Measurements from ENCODE around the gene JPT2. TPM values are rescaled to one million over a fixed set of nuclear protein-coding genes. Genes with fewer than 3 reads are reported as not detected.
"Not testable (repeated sequence)": the region's sequence is repeated elsewhere in the genome, so short reads cannot be mapped to it uniquely, and the experiment has no call there.

The JPT2 gene
- total RNA-seq, 2 donors from 2014 or later: 55.9 to 85.1 TPM

DNA sequence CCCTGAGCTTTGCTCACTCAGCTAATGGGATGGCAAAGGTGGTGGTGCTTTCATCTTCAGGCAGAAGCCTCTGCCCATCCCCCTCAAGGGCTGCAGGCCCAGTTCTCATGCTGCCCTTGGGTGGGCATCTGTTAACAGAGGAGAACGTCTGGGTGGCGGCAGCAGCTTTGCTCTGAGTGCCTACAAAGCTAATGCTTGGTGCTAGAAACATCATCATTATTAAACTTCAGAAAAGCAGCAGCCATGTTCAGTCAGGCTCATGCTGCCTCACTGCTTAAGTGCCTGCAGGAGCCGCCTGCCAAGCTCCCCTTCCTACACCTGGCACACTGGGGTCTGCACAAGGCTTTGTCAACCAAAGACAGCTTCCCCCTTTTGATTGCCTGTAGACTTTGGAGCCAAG lies 22.2 kb downstream of the JPT2 start:
- H3K27ac Mint-ChIP-seq: no peak overlapping the region

DNA sequence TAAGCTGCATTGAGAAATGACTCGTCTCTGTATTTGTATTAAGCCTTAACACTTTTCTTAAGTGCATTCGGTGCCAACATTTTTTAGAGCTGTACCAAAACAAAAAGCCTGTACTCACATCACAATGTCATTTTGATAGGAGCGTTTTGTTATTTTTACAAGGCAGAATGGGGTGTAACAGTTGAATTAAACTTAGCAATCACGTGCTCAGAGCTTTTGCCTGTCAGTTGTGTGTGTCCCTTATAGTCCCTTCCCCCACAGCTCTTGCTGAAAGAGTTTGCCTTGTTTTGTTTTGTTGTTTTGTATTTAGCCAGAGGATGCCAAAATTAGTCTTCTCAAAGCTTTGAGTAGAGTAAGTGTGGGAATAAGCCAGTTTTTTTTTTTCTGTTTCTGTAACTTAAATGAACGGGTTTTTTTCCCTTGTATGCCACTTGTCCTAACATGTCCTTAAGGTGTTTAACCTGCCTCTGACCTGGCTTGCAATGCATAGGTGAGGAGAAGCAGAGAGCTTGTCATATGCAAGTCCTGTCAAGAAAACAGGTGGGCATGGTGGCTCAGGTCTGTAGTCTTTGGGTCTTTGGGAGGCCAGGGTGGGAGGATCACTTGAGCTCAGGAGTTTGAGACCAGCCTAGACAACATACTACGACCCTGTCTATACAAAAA lies 23.3 kb downstream of the JPT2 start:
- no peaks in the 10 kb centered on the region for H3K4me1 Mint-ChIP-seq
- H3K36me3 Mint-ChIP-seq (ENCODE audit: low read depth): peaks cover 65% of the 10 kb centered on the region
- peak overlapping the region; percentile 28 for H3K27ac Mint-ChIP-seq
- no peak for ATAC-seq (replicated peaks)
- H3K27me3 Mint-ChIP-seq: no peaks in the 10 kb centered on the region
- no peak overlapping the region for H3K4me3 Mint-ChIP-seq
- H3K9me3 Mint-ChIP-seq: no peaks in the 10 kb centered on the region

More for the DNA sequence above, 22.2 kb downstream of the JPT2 start:
- Mint-ChIP-seq H3K9me3 (no peaks in the 10 kb centered on the region), H3K27me3 (no peaks in the 10 kb centered on the region), H3K4me3 (no peak overlapping the region), H3K36me3 (ENCODE audit: low read depth) (peaks cover 76% of the 10 kb centered on the region), H3K4me1 (no peaks in the 10 kb centered on the region)
- no peak for ATAC-seq (replicated peaks)

DNA sequence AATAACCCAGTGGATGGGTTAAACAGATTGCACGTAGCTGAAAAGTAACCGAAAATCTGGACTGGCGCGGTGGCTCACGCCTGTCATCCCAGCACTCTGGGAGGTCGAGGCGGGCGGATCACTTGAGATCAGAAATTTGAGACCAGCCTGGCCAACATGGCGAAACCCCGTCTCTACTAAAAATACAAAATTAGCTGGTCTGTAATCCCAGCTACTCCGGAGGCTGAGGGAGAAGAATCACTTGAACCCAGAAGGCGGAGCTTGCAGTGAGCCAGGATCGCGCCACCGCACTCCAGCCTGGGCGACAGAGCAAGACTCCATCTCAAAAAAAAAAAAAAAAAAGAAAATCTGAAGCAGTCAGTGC lies 27.2 kb downstream of the JPT2 start:
- not testable (repeated sequence) for H3K27me3 Mint-ChIP-seq, H3K4me1 Mint-ChIP-seq, H3K9me3 Mint-ChIP-seq
- peak overlapping the region; percentile 97 for H3K27ac Mint-ChIP-seq
- ATAC-seq (replicated peaks): peak; percentile 42
- peak overlapping the region; percentile 96 for H3K4me3 Mint-ChIP-seq
- peaks cover 36% of the 10 kb centered on the region for H3K36me3 Mint-ChIP-seq (ENCODE audit: low read depth)

DNA sequence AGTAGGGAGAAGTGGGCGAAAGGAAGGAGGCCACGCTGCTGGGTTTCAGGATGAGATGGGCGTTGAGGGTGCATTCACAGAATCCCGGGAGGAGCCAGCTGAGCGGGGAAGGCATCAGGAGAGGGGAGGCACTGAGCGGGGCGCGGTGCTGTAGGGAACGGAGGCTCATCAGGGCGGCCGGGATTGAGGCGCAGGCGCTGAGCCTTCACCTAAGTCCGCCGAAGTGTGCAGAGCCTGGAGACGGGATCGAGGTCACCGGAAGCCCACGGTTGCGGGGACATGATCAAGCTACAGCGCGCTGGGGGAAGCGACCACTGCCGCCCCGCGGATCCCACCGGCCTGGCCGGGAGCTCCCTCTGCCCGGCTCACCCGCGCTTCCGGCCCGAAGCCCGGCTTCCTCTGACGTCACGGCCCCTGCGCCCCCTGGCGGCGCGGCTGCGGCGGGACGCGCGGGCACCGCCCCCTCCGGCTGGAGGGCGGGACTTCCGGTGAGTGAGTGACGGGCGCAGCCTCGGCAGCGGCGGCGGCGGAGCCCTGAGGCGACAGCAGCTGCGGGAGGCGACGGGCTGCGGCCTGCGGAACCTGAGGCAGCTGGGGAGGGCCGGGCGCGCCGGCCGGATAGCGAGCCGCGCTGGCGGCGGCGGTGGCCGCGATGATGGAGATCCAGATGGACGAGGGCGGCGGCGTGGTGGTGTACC lies 27.8 kb downstream of the JPT2 start, which contains the start of gene MAPK8IP3:
Gene MAPK8IP3, plus strand, starts transcription at position 508 of the 698 bp plus-strand sequence. Its CDS starts 145 bp downstream, at position 653.
- no peaks in the 10 kb centered on the region for H3K27me3 Mint-ChIP-seq
- peak; percentile 90 for ATAC-seq (replicated peaks)
- peaks cover 6% of the 10 kb centered on the region for H3K4me1 Mint-ChIP-seq
- H3K36me3 Mint-ChIP-seq (ENCODE audit: low read depth): peaks cover 31% of the 10 kb centered on the region
- H3K27ac Mint-ChIP-seq: peak within 1 kb of the TSS; percentile 97
- H3K4me3 Mint-ChIP-seq: peak within 1 kb of the TSS; percentile 96
- no peaks in the 10 kb centered on the region for H3K9me3 Mint-ChIP-seq

DNA sequence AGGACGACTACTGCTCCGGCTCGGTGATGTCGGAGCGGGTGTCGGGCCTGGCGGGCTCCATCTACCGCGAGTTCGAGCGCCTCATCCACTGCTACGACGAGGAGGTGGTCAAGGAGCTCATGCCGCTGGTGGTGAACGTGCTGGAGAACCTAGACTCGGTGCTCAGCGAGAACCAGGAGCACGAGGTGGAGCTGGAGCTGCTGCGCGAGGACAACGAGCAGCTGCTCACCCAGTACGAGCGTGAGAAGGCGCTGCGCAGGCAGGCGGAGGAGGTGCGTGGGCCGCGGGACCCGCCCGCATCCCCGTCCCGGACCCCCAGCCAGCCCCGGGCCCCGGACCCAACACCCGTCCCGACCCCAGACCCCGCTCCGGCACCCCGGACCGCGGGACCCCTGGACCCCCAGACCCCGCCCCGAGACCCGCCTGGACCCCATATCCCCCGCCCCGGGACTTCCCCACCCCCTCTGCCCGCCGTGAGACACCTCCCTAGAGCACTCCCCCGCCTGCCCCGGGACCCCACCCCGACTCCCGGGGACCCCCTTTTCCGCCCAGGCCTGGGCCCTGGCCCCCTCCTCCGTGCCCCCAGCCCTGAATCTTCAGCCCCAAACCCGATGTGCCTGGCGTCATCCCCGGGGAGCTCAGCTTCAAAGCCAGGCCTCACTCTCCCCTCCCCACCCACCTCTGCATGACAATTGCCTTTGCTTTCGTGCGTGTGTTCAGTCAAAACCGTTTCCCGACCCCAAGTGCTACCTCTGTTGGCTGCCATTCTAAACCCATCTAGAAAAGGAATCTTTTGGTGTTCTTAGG lies 28.5 kb downstream of the JPT2 start:
- Mint-ChIP-seq H3K27me3 (no peaks in the 10 kb centered on the region), H3K36me3 (ENCODE audit: low read depth) (peaks cover 23% of the 10 kb centered on the region), H3K4me3 (peak overlapping the region; percentile 96), H3K9me3 (no peaks in the 10 kb centered on the region), H3K27ac (peak overlapping the region; percentile 90), H3K4me1 (peaks cover 6% of the 10 kb centered on the region)
- peak; percentile 22 for ATAC-seq (replicated peaks)

DNA sequence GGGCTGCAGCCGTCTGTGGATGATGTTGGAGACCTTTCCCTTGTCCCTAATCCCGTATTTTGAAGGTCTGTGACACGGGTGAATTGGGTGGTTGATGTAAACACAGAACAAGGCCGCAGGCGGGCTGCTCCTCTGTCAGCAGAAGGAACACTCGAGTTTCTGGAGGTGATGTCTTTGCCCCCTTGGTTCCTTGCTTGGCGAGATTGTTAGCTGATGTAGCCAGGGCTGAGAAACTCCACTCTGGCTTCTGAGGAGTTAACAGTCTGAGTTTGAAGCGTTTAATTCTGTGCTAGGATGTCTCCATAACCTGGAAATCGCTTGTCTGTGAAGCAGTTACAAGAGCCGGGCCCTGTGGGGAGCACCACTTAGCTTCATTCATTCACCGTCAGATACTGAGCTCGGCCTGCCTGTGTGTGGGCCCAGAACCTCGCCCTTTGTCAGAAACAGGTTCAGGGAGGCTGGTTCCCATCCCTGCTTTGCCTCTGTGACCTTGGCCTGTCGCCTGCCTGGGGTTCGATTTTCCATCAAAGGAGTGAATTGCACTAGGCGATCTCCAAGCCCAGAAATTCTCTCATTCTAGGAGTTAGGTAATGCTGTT lies 29.2 kb downstream of the JPT2 start:
- H3K9me3 Mint-ChIP-seq: no peaks in the 10 kb centered on the region
- H3K27ac Mint-ChIP-seq: peak overlapping the region; percentile 90
- no peak for ATAC-seq (replicated peaks)
- peaks cover 16% of the 10 kb centered on the region for H3K36me3 Mint-ChIP-seq (ENCODE audit: low read depth)
- peak overlapping the region; percentile 96 for H3K4me3 Mint-ChIP-seq
- no peaks in the 10 kb centered on the region for H3K27me3 Mint-ChIP-seq
- peaks cover 6% of the 10 kb centered on the region for H3K4me1 Mint-ChIP-seq

DNA sequence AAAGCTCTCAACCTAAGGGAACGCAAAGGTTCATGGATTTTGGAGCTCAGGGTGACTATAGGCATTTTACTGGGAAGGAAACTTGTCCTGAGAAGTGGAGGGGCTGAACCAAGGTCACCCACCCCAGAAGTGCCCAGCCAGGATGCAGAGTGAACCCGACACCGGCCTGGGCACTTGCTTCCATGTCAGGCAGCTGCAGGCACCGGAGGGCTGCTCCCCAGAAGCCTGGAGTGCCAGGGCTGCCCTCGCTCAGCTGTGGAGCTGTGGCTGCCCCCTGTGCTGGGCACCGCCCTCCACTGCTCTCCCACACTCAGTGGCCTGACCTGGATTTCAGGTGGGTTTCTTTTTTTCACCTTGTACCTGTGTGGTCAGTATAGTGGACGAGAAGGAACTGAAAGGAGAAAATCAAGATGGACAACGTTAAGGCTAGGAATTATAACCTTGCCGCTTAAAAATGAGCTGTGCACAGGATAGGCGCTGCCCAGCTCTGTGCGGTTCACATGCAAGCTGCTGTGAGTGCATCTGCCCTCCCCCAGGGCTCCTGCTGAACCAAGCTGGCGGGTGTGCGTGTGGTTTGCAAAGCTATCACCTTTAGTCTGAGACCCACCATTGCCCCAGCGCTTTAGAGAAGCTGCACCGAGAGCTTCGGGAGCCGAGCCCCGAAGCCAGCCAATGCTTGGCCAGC lies 30.1 kb downstream of the JPT2 start:
- Mint-ChIP-seq H3K27me3 (no peaks in the 10 kb centered on the region), H3K27ac (peak overlapping the region; percentile 90), H3K36me3 (ENCODE audit: low read depth) (peaks cover 11% of the 10 kb centered on the region), H3K4me3 (peak overlapping the region; percentile 96), H3K9me3 (no peaks in the 10 kb centered on the region), H3K4me1 (peaks cover 6% of the 10 kb centered on the region)
- no peak for ATAC-seq (replicated peaks)

DNA sequence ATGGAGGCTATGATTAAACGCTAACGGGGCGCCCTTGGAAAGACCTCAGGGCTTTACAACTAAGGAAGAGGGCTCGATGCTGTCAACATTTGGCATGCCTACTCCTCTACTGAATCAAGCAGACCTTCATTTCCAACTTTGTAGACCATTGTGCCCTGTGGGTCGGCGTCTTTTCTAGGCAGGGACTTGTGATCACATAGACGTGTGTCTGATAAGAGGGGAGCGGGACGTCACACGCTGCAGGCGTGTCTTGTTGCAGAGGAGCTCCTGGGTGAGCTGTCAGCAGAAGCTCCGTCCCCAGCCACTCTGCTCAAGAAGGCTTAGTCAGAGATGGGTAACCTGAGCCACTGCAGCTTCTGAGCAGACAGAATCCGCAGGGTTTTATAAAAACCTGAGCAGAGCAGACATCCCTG lies 30.7 kb downstream of the JPT2 start:
- peak overlapping the region; percentile 96 for H3K4me3 Mint-ChIP-seq
- no peak for ATAC-seq (replicated peaks)
- H3K36me3 Mint-ChIP-seq (ENCODE audit: low read depth): peaks cover 11% of the 10 kb centered on the region
- no peak overlapping the region for H3K27ac Mint-ChIP-seq
- no peaks in the 10 kb centered on the region for H3K27me3 Mint-ChIP-seq
- no peaks in the 10 kb centered on the region for H3K9me3 Mint-ChIP-seq
- peaks cover 6% of the 10 kb centered on the region for H3K4me1 Mint-ChIP-seq

DNA sequence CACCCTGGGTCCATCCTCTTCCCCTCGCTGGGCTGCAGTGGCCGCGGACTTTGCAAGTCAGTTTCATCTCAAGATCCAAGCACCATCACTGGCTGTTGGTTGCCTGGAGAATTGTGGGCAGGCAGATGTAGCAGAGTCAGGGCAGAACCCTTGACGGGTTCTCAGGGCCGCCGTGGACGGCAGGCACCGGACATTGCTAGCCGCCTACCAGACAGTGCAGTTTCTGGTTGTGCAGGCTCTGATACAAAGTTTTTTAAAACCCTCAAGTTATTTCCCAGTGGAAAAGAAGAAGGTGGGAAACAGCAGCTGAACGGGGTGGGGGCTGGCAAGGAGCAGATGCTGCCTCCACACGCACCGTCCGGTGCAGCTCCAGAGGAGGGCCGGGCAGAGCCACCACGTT lies 31.3 kb downstream of the JPT2 start:
- ATAC-seq (replicated peaks): no peak
- peaks cover 6% of the 10 kb centered on the region for H3K4me1 Mint-ChIP-seq
- no peak overlapping the region for H3K27ac Mint-ChIP-seq
- no peaks in the 10 kb centered on the region for H3K9me3 Mint-ChIP-seq
- no peak overlapping the region for H3K4me3 Mint-ChIP-seq
- H3K36me3 Mint-ChIP-seq (ENCODE audit: low read depth): peaks cover 11% of the 10 kb centered on the region
- H3K27me3 Mint-ChIP-seq: no peaks in the 10 kb centered on the region

DNA sequence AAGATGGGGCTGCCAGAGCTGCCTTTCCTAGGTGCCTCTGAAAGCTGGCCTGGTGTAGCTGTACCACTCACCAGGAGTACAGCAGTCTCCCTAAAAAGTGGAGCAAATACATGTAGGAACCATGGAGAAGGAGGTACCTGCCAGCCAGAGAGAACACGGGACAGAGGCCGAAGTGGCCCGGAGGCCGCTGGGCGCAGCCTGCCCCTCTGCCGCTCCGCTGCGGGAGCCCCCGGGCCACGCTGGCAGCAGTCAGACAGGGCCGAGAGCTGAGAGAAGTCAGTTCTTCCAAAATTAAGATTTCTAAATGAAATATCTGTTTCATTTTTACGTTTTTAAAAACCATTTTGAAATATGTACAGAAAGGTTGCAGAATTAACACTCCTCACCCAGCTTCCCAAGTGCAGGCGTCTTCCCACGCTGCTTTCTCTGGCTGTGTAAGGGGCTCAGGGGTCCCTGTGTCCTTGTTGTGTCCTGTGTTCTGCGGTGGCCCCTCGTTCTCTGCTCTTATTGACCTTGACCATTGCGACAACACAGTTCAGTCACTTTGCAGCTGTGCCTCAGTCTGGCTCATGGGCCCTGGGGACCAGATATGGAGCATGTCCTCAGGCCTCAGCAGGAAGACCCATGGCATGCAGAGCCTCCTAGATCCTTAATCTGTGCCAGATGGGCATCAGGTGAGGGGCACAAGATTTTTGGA lies 32.9 kb downstream of the JPT2 start:
- H3K4me3 Mint-ChIP-seq: no peak overlapping the region
- H3K27me3 Mint-ChIP-seq: no peaks in the 10 kb centered on the region
- H3K36me3 Mint-ChIP-seq (ENCODE audit: low read depth): peaks cover 11% of the 10 kb centered on the region
- H3K27ac Mint-ChIP-seq: no peak overlapping the region
- peaks cover 6% of the 10 kb centered on the region for H3K4me1 Mint-ChIP-seq
- no peak for ATAC-seq (replicated peaks)
- H3K9me3 Mint-ChIP-seq: no peaks in the 10 kb centered on the region

DNA sequence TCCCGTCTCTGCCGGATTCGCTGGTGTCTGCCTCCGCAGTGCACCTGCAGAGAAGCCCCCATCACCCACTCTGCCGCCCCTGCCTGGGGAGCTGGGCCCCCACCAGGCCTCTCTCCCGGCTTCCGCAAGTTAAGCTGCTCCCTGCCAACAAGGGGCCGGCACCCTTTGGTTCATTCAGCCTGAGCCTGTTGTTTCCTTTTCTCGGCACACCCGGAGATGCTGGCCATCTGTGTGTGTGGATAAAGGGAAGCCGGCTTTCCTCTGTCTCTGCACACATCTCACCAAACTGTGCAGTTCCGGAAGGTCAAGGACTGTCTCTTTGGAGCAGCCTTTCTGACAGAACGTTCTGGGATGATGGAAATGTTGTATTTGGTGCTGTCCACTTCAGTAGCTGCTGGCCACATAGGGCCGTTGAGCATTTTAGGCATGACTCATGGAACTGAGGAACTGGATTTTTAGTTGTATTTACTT lies 34.7 kb downstream of the JPT2 start:
- H3K4me3 Mint-ChIP-seq: no peak overlapping the region
- peak overlapping the region; percentile 46 for H3K27ac Mint-ChIP-seq
- no peak for ATAC-seq (replicated peaks)
- no peaks in the 10 kb centered on the region for H3K9me3 Mint-ChIP-seq
- H3K4me1 Mint-ChIP-seq: peaks cover 3% of the 10 kb centered on the region
- peaks cover 3% of the 10 kb centered on the region for H3K36me3 Mint-ChIP-seq (ENCODE audit: low read depth)
- no peaks in the 10 kb centered on the region for H3K27me3 Mint-ChIP-seq

DNA sequence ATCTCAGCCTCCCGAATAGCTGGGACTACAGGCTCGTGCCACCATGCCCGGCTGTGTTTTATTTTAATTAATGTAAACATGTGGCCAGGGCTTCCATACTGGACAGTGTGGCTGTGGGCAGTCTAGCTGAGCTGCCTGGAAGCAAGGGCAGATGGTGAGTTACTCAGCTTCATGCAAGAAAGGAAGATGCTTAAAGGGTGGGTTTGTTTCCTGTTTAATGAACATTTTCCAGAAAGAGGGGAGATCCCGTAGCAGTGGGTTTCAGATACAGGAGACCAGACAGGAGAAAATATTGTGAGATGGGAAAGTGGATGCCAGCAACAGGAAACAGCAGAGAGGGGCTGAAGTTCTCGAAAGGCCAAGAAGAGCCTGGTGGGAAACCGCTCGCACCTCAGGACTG lies 35.3 kb downstream of the JPT2 start:
- no peaks in the 10 kb centered on the region for H3K27me3 Mint-ChIP-seq

DNA sequence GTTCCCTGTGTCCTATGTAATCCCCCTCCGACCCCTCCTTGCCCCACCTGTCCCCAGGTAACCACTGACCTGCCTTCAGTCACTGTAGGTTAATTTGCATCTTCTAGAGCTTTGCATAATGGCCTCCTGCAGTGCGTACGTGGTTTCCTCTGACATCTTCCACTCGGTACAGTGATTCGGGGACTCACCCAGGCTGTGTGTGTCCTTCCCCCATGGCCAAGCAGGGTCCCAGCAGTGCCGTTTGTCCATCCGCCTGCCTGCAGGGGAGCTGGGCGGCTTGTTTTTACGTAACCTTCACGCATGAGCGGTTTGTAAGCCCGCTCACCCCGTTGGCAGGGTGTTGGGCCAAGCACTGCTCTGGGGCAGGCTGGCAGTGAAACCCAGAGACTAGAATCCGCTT lies 35.9 kb downstream of the JPT2 start:
- no peaks in the 10 kb centered on the region for H3K36me3 Mint-ChIP-seq (ENCODE audit: low read depth)
- no peaks in the 10 kb centered on the region for H3K9me3 Mint-ChIP-seq
- ATAC-seq (replicated peaks): no peak
- no peak overlapping the region for H3K27ac Mint-ChIP-seq
- H3K27me3 Mint-ChIP-seq: no peaks in the 10 kb centered on the region
- no peaks in the 10 kb centered on the region for H3K4me1 Mint-ChIP-seq
- no peak overlapping the region for H3K4me3 Mint-ChIP-seq

More for the DNA sequence above, 35.3 kb downstream of the JPT2 start:
- ATAC-seq (replicated peaks): no peak
- Mint-ChIP-seq H3K9me3 (no peaks in the 10 kb centered on the region), H3K27ac (peak overlapping the region; percentile 46), H3K4me3 (no peak overlapping the region), H3K36me3 (ENCODE audit: low read depth) (no peaks in the 10 kb centered on the region), H3K4me1 (no peaks in the 10 kb centered on the region)
